HepG2 (cell line): ENCODE measurements around the gene AP4E1. TPM values are rescaled to one million over a fixed set of nuclear protein-coding genes. Genes with fewer than 3 reads are reported as not detected.

Experiments
- CREM ChIP-seq, 2 experiments: sonication (generic) in 1 of 2; formaldehyde crosslinking in 1 of 2; IDR thresholded peaks; 2 replicates each; pipeline versions ENCODE4 v1.4.0 to v1.6.1; 2016 to 2020; ENCODE audit warnings: antibody characterized with exemption in 1 of 2, mild to moderate bottlenecking in 1 of 2, missing genetic modification reagents in 1 of 2
- DBP ChIP-seq: sonication (generic); formaldehyde crosslinking; IDR thresholded peaks from 2 replicates; pipeline ENCODE4 v1.4.0; 2020; ENCODE audit warnings: missing genetic modification reagents; ENCODE audit errors: not compliant biosample characterization
- FOSL1 ChIP-seq: sonication (generic); formaldehyde crosslinking; IDR thresholded peaks from 2 replicates; pipeline ENCODE4 v1.9.0; 2021; ENCODE audit warnings: missing genetic modification reagents, borderline replicate concordance
- NFATC3 ChIP-seq: sonication (generic); formaldehyde crosslinking; IDR thresholded peaks from 2 replicates; pipeline ENCODE4 v1.5.1; 2020; ENCODE audit warnings: mild to moderate bottlenecking, missing genetic modification reagents
- RARA ChIP-seq: IDR thresholded peaks from 2 replicates; pipeline ENCODE4 v1.6.1; 2016; ENCODE audit warnings: missing genetic modification reagents, missing compliant biosample characterization
- SMC3 ChIP-seq: IDR thresholded peaks from 2 replicates; pipeline ENCODE4 v1.6.1; 2011; ENCODE audit warnings: low read length, improper control_type of control experiment
- SYNCRIP ChIP-seq: fragments of 200-400 bp; formaldehyde crosslinking; IDR thresholded peaks from 2 replicates; pipeline ENCODE4 v1.6.1; 2018; ENCODE audit warnings: mild to moderate bottlenecking, low read depth, low read length; ENCODE audit not compliant: insufficient read depth
- ZEB1 ChIP-seq: IDR thresholded peaks from 2 replicates; pipeline ENCODE4 v1.6.1; 2012; ENCODE audit warnings: mild to moderate bottlenecking, low read depth, inconsistent platforms; ENCODE audit not compliant: insufficient replicate concordance
- ZFP62 ChIP-seq: sonication (generic); formaldehyde crosslinking; IDR thresholded peaks from 2 replicates; pipeline ENCODE4 v1.4.0; 2020; ENCODE audit warnings: missing genetic modification reagents
- ZNF496 ChIP-seq: sonication (generic); formaldehyde crosslinking; IDR thresholded peaks from 2 replicates; pipeline ENCODE4 v1.8.1; 2023; ENCODE audit warnings: mild to moderate bottlenecking, moderate library complexity, missing genetic modification reagents; ENCODE audit not compliant: insufficient replicate concordance
- ZNF572 ChIP-seq: sonication (generic); formaldehyde crosslinking; IDR thresholded peaks from 2 replicates; pipeline ENCODE4 v1.5.1; 2020; ENCODE audit warnings: mild to moderate bottlenecking, missing genetic modification reagents
- ZNF746 ChIP-seq: sonication (generic); formaldehyde crosslinking; IDR thresholded peaks from 2 replicates; pipeline ENCODE4 v1.8.0; 2022; ENCODE audit warnings: mild to moderate bottlenecking, missing genetic modification reagents
- ZNF761 ChIP-seq: sonication (generic); formaldehyde crosslinking; conservative IDR thresholded peaks from 2 replicates; pipeline ENCODE4 v1.4.0; 2020; ENCODE audit warnings: mild to moderate bottlenecking, missing genetic modification reagents
- polyA plus RNA-seq, 8 experiments: library from polyadenylated mRNA; depleted of rRNA in 3 of 8; stranded (reverse) in 7 of 8; unstranded in 1 of 8; fragments of >200 nt; fragmentation: Illumina TruSeq in 4 of 8; extraction: Trizol in 4 of 8; gene quantifications; 2 replicates each; pipeline versions ENCODE4 v1.2.1 to v1.2.3, GENCODE V29; 2011 to 2016; ENCODE audit warnings: low read depth in 4 of 8, missing spikeins in 1 of 8, mixed read lengths in 1 of 8; ENCODE audit not compliant: insufficient read depth in 1 of 8
- total RNA-seq, 5 experiments: library from RNA; depleted of rRNA; stranded (reverse); fragments of >200 nt; fragmentation: Illumina TruSeq; extraction: Trizol; gene quantifications; 2 replicates each; pipeline ENCODE4 v1.2.3, GENCODE V29; 2016; ENCODE audit warnings: low read depth in 1 of 5
- TF ChIP-seq, protein P1 (sequence below): sonication (generic); formaldehyde crosslinking; IDR thresholded peaks from 2 replicates; pipeline ENCODE4 v1.4.0; 2020; ENCODE audit warnings: low read depth, mild to moderate bottlenecking, missing genetic modification reagents
- TF ChIP-seq, protein P2 (sequence below): sonication (generic); formaldehyde crosslinking; IDR thresholded peaks from 2 replicates; pipeline ENCODE4 v1.5.0; 2020; ENCODE audit warnings: mild to moderate bottlenecking, missing genetic modification reagents
- TF ChIP-seq, protein P3 (sequence below): sonication (generic); formaldehyde crosslinking; IDR thresholded peaks from 2 replicates; pipeline ENCODE4 v1.8.0; 2022; ENCODE audit warnings: mild to moderate bottlenecking, missing genetic modification reagents, moderate library complexity
- TF ChIP-seq, protein P4 (sequence below): sonication (generic); formaldehyde crosslinking; IDR thresholded peaks from one replicate; pipeline ENCODE4 v1.5.1; 2020; ENCODE audit warnings: mild to moderate bottlenecking, missing genetic modification reagents; ENCODE audit errors: not compliant biosample characterization

AP4E1 gene
- total and polyA plus RNA-seq, 2 of the 13 experiments (the other 11 are each of a cell fraction or from before 2014, with no cell fraction given): 2.2 to 7.8 TPM

DNA sequence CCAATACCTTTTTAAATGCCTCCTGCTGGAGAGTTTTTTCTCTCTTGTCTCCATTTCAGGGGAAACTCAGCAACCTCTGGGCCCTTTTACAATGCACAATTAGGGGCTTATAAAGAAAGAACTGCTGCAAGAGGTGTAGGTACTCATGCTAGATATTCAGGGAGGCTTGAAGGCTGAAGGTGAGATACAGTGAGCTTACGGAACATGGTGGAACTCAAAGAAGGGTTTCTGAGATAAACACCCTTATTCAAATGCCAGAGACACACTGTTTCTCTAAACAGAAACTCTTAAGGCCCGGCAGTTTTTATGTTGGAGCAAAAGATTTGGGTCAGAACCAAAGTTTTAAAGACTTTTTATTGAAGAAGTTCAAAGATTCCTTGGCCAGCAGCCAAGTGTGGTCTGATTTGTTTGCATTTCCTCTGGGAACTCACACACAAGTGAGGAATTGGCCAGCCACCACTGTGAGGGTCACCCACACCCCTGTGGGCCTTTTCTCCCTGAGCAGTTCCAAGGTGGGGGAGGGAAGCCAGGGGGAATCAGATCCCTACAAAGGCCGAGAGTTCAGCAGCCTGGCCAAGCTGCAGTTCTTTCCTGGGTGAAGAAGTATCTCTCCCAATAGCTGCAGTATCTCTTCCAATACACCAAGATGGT, 138.4 kb downstream of the AP4E1 start (continued):
- TF ChIP-seq, protein P1, sequence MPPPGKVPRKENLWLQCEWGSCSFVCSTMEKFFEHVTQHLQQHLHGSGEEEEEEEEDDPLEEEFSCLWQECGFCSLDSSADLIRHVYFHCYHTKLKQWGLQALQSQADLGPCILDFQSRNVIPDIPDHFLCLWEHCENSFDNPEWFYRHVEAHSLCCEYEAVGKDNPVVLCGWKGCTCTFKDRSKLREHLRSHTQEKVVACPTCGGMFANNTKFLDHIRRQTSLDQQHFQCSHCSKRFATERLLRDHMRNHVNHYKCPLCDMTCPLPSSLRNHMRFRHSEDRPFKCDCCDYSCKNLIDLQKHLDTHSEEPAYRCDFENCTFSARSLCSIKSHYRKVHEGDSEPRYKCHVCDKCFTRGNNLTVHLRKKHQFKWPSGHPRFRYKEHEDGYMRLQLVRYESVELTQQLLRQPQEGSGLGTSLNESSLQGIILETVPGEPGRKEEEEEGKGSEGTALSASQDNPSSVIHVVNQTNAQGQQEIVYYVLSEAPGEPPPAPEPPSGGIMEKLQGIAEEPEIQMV (CRISPR knock-in tag): no peak
- TF ChIP-seq, protein P2, sequence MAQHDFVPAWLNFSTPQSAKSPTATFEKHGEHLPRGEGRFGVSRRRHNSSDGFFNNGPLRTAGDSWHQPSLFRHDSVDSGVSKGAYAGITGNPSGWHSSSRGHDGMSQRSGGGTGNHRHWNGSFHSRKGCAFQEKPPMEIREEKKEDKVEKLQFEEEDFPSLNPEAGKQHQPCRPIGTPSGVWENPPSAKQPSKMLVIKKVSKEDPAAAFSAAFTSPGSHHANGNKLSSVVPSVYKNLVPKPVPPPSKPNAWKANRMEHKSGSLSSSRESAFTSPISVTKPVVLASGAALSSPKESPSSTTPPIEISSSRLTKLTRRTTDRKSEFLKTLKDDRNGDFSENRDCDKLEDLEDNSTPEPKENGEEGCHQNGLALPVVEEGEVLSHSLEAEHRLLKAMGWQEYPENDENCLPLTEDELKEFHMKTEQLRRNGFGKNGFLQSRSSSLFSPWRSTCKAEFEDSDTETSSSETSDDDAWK: no peak
- no peak for TF ChIP-seq ZEB1
- no peak for TF ChIP-seq DBP (CRISPR knock-in tag)
- TF ChIP-seq ZNF746 (CRISPR knock-in tag): no peak
- no peak for TF ChIP-seq ZNF572 (CRISPR knock-in tag)
- TF ChIP-seq FOSL1 (CRISPR knock-in tag): no peak
- TF ChIP-seq ZFP62 (CRISPR knock-in tag): no peak
- no peak for TF ChIP-seq NFATC3
- no peak for TF ChIP-seq ZNF496 (CRISPR knock-in tag)
- TF ChIP-seq, protein P3, sequence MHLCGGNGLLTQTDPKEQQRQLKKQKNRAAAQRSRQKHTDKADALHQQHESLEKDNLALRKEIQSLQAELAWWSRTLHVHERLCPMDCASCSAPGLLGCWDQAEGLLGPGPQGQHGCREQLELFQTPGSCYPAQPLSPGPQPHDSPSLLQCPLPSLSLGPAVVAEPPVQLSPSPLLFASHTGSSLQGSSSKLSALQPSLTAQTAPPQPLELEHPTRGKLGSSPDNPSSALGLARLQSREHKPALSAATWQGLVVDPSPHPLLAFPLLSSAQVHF (CRISPR knock-in tag): no peak
- TF ChIP-seq ZNF761: no peak
- TF ChIP-seq RARA (CRISPR knock-in tag): no peak
- TF ChIP-seq CREM (IDR thresholded peaks at IDR 0.05): no peak
- TF ChIP-seq CREM (CRISPR knock-in tag; IDR thresholded peaks at IDR 0.05): no peak
- TF ChIP-seq, protein P4, sequence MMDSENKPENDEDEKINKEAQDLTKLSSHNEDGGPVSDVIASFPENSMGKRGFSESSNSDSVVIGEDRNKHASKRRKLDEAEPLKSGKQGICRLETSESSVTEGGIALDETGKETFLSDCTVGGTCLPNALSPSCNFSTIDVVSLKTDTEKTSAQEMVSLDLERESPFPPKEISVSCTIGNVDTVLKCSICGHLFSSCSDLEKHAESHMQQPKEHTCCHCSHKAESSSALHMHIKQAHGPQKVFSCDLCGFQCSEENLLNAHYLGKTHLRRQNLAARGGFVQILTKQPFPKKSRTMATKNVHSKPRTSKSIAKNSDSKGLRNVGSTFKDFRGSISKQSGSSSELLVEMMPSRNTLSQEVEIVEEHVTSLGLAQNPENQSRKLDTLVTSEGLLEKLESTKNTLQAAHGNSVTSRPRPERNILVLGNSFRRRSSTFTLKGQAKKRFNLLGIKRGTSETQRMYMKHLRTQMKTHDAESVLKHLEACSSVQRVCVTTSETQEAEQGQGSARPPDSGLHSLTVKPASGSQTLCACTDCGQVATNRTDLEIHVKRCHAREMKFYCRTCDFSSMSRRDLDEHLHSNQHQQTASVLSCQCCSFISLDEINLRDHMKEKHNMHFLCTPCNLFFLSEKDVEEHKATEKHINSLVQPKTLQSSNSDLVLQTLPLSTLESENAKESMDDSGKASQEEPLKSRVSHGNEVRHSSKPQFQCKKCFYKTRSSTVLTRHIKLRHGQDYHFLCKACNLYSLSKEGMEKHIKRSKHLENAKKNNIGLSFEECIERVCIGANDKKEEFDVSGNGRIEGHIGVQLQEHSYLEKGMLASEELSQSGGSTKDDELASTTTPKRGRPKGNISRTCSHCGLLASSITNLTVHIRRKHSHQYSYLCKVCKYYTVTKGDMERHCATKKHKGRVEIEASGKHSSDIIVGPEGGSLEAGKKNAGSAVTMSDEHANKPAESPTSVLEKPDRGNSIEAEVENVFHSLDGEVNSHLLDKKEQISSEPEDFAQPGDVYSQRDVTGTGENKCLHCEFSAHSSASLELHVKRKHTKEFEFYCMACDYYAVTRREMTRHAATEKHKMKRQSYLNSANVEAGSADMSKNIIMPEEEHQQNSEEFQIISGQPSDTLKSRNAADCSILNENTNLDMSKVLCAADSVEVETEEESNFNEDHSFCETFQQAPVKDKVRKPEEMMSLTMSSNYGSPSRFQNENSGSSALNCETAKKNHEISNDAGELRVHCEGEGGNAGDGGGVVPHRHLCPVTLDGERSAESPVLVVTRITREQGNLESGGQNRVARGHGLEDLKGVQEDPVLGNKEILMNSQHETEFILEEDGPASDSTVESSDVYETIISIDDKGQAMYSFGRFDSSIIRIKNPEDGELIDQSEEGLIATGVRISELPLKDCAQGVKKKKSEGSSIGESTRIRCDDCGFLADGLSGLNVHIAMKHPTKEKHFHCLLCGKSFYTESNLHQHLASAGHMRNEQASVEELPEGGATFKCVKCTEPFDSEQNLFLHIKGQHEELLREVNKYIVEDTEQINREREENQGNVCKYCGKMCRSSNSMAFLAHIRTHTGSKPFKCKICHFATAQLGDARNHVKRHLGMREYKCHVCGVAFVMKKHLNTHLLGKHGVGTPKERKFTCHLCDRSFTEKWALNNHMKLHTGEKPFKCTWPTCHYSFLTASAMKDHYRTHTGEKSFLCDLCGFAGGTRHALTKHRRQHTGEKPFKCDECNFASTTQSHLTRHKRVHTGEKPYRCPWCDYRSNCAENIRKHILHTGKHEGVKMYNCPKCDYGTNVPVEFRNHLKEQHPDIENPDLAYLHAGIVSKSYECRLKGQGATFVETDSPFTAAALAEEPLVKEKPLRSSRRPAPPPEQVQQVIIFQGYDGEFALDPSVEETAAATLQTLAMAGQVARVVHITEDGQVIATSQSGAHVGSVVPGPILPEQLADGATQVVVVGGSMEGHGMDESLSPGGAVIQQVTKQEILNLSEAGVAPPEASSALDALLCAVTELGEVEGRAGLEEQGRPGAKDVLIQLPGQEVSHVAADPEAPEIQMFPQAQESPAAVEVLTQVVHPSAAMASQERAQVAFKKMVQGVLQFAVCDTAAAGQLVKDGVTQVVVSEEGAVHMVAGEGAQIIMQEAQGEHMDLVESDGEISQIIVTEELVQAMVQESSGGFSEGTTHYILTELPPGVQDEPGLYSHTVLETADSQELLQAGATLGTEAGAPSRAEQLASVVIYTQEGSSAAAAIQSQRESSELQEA: no peak
- no peak for TF ChIP-seq SYNCRIP
- no peak for TF ChIP-seq SMC3
